ENCODE results near the gene SLMAP.

SLMAP gene

GRCh38 chr3:57731311-57731710 is 24.8 kb upstream of the SLMAP start:
- H3K27me3 ChIP-seq (ENCODE audit: control insufficient read depth, insufficient read depth, low read length) = no peaks in the 10 kb centered on the region
- H3K4me1 ChIP-seq (ENCODE audit: control insufficient read depth, low read depth, low read length) = no peaks in the 10 kb centered on the region
- no peak overlapping the region for H3K27ac ChIP-seq (ENCODE audit: low read length)
- H3K4me3 ChIP-seq (ENCODE audit: low read length) = no peak overlapping the region
- H3K36me3 ChIP-seq (ENCODE audit: control insufficient read depth, low read depth, low read length) = no peaks in the 10 kb centered on the region
- H3K9me3 ChIP-seq (ENCODE audit: control insufficient read depth, low read depth, low read length) = no peaks in the 10 kb centered on the region
- no peak overlapping the region for H3K9ac ChIP-seq (ENCODE audit: low read length)

- no peak overlapping the region for H3K9ac ChIP-seq (ENCODE audit: low read length)
- H3K9me3 ChIP-seq (ENCODE audit: control insufficient read depth, low read depth, low read length) = no peaks in the 10 kb centered on the region
- no peaks in the 10 kb centered on the region for H3K36me3 ChIP-seq (ENCODE audit: control insufficient read depth, low read depth, low read length)
- no peak overlapping the region for H3K4me3 ChIP-seq (ENCODE audit: low read length)
- H3K27me3 ChIP-seq (ENCODE audit: control insufficient read depth, insufficient read depth, low read length) = no peaks in the 10 kb centered on the region
- no peaks in the 10 kb centered on the region for H3K4me1 ChIP-seq (ENCODE audit: control insufficient read depth, low read depth, low read length)
- no peak overlapping the region for H3K27ac ChIP-seq (ENCODE audit: low read length)
Measured at GRCh38 chr3:57733790-57734189, 22.3 kb upstream of the SLMAP start.

- H3K9ac ChIP-seq (ENCODE audit: low read length) = no peak overlapping the region
- no peaks in the 10 kb centered on the region for H3K9me3 ChIP-seq (ENCODE audit: control insufficient read depth, low read depth, low read length)
- H3K36me3 ChIP-seq (ENCODE audit: control insufficient read depth, low read depth, low read length) = no peaks in the 10 kb centered on the region
- no peaks in the 10 kb centered on the region for H3K27me3 ChIP-seq (ENCODE audit: control insufficient read depth, insufficient read depth, low read length)
- no peaks in the 10 kb centered on the region for H3K4me1 ChIP-seq (ENCODE audit: control insufficient read depth, low read depth, low read length)
- H3K27ac ChIP-seq (ENCODE audit: low read length) = no peak overlapping the region
- no peak overlapping the region for H3K4me3 ChIP-seq (ENCODE audit: low read length)
Measured at GRCh38 chr3:57735405-57735804, 20.7 kb upstream of the SLMAP start.

- no peak overlapping the region for H3K9ac ChIP-seq (ENCODE audit: low read length)
- no peaks in the 10 kb centered on the region for H3K36me3 ChIP-seq (ENCODE audit: control insufficient read depth, low read depth, low read length)
- H3K9me3 ChIP-seq (ENCODE audit: control insufficient read depth, low read depth, low read length) = no peaks in the 10 kb centered on the region
- no peak overlapping the region for H3K4me3 ChIP-seq (ENCODE audit: low read length)
- no peak overlapping the region for H3K27ac ChIP-seq (ENCODE audit: low read length)
- no peaks in the 10 kb centered on the region for H3K27me3 ChIP-seq (ENCODE audit: control insufficient read depth, insufficient read depth, low read length)
- H3K4me1 ChIP-seq (ENCODE audit: control insufficient read depth, low read depth, low read length) = no peaks in the 10 kb centered on the region
Measured at GRCh38 chr3:57737840-57738239, 18.3 kb upstream of the SLMAP start.

- H3K27ac ChIP-seq (ENCODE audit: low read length) = no peak overlapping the region
- no peaks in the 10 kb centered on the region for H3K36me3 ChIP-seq (ENCODE audit: control insufficient read depth, low read depth, low read length)
- H3K9ac ChIP-seq (ENCODE audit: low read length) = no peak overlapping the region
- H3K4me1 ChIP-seq (ENCODE audit: control insufficient read depth, low read depth, low read length) = no peaks in the 10 kb centered on the region
- no peaks in the 10 kb centered on the region for H3K9me3 ChIP-seq (ENCODE audit: control insufficient read depth, low read depth, low read length)
- H3K4me3 ChIP-seq (ENCODE audit: low read length) = no peak overlapping the region
- no peaks in the 10 kb centered on the region for H3K27me3 ChIP-seq (ENCODE audit: control insufficient read depth, insufficient read depth, low read length)
Measured at GRCh38 chr3:57738391-57738790, 17.7 kb upstream of the SLMAP start.

- H3K27ac ChIP-seq (ENCODE audit: low read length) = no peak overlapping the region
- no peak overlapping the region for H3K4me3 ChIP-seq (ENCODE audit: low read length)
- H3K36me3 ChIP-seq (ENCODE audit: control insufficient read depth, low read depth, low read length) = no peaks in the 10 kb centered on the region
- no peaks in the 10 kb centered on the region for H3K4me1 ChIP-seq (ENCODE audit: control insufficient read depth, low read depth, low read length)
- no peaks in the 10 kb centered on the region for H3K27me3 ChIP-seq (ENCODE audit: control insufficient read depth, insufficient read depth, low read length)
- H3K9me3 ChIP-seq (ENCODE audit: control insufficient read depth, low read depth, low read length) = no peaks in the 10 kb centered on the region
- H3K9ac ChIP-seq (ENCODE audit: low read length) = no peak overlapping the region
Measured at GRCh38 chr3:57740027-57740426, 16.1 kb upstream of the SLMAP start.

- Histone ChIP-seq H3K36me3 (ENCODE audit: control insufficient read depth, low read depth, low read length) (no peaks in the 10 kb centered on the region), H3K4me3 (ENCODE audit: low read length) (no peak overlapping the region), H3K4me1 (ENCODE audit: control insufficient read depth, low read depth, low read length) (no peaks in the 10 kb centered on the region), H3K9ac (ENCODE audit: low read length) (no peak overlapping the region), H3K27me3 (ENCODE audit: control insufficient read depth, insufficient read depth, low read length) (no peaks in the 10 kb centered on the region), H3K27ac (ENCODE audit: low read length) (no peak overlapping the region), H3K9me3 (ENCODE audit: control insufficient read depth, low read depth, low read length) (no peaks in the 10 kb centered on the region)
Measured at GRCh38 chr3:57743496-57743895, 12.6 kb upstream of the SLMAP start.

GRCh38 chr3:57745101-57745500 is 11.0 kb upstream of the SLMAP start:
- no peak overlapping the region for H3K4me3 ChIP-seq (ENCODE audit: low read length)
- no peaks in the 10 kb centered on the region for H3K36me3 ChIP-seq (ENCODE audit: control insufficient read depth, low read depth, low read length)
- H3K27me3 ChIP-seq (ENCODE audit: control insufficient read depth, insufficient read depth, low read length) = no peaks in the 10 kb centered on the region
- no peaks in the 10 kb centered on the region for H3K4me1 ChIP-seq (ENCODE audit: control insufficient read depth, low read depth, low read length)
- H3K9me3 ChIP-seq (ENCODE audit: control insufficient read depth, low read depth, low read length) = no peaks in the 10 kb centered on the region
- H3K27ac ChIP-seq (ENCODE audit: low read length) = no peak overlapping the region
- no peak overlapping the region for H3K9ac ChIP-seq (ENCODE audit: low read length)

- Histone ChIP-seq H3K9me3 (ENCODE audit: control insufficient read depth, low read depth, low read length) (no peaks in the 10 kb centered on the region), H3K4me3 (ENCODE audit: low read length) (no peak overlapping the region), H3K4me1 (ENCODE audit: control insufficient read depth, low read depth, low read length) (no peaks in the 10 kb centered on the region), H3K27me3 (ENCODE audit: control insufficient read depth, insufficient read depth, low read length) (no peaks in the 10 kb centered on the region), H3K9ac (ENCODE audit: low read length) (no peak overlapping the region), H3K27ac (ENCODE audit: low read length) (no peak overlapping the region), H3K36me3 (ENCODE audit: control insufficient read depth, low read depth, low read length) (no peaks in the 10 kb centered on the region)
Measured at GRCh38 chr3:57746156-57747010, 9.7 kb upstream of the SLMAP start.

GRCh38 chr3:57749542-57749941 is 6.6 kb upstream of the SLMAP start:
- Histone ChIP-seq H3K27ac (ENCODE audit: low read length) (no peak overlapping the region), H3K9ac (ENCODE audit: low read length) (no peak overlapping the region), H3K4me1 (ENCODE audit: control insufficient read depth, low read depth, low read length) (no peaks in the 10 kb centered on the region), H3K4me3 (ENCODE audit: low read length) (no peak overlapping the region), H3K9me3 (ENCODE audit: control insufficient read depth, low read depth, low read length) (no peaks in the 10 kb centered on the region), H3K27me3 (ENCODE audit: control insufficient read depth, insufficient read depth, low read length) (no peaks in the 10 kb centered on the region), H3K36me3 (ENCODE audit: control insufficient read depth, low read depth, low read length) (no peaks in the 10 kb centered on the region)

GRCh38 chr3:57752307-57752706 is 3.8 kb upstream of the SLMAP start:
- Histone ChIP-seq H3K36me3 (ENCODE audit: control insufficient read depth, low read depth, low read length) (no peaks in the 10 kb centered on the region), H3K27me3 (ENCODE audit: control insufficient read depth, insufficient read depth, low read length) (peaks cover 1% of the 10 kb centered on the region), H3K27ac (ENCODE audit: low read length) (no peak overlapping the region), H3K9ac (ENCODE audit: low read length) (no peak overlapping the region), H3K9me3 (ENCODE audit: control insufficient read depth, low read depth, low read length) (no peaks in the 10 kb centered on the region), H3K4me3 (ENCODE audit: low read length) (no peak overlapping the region), H3K4me1 (ENCODE audit: control insufficient read depth, low read depth, low read length) (peaks cover 4% of the 10 kb centered on the region)

- H3K27ac ChIP-seq (ENCODE audit: low read length) = no peak overlapping the region
- no peaks in the 10 kb centered on the region for H3K36me3 ChIP-seq (ENCODE audit: control insufficient read depth, low read depth, low read length)
- H3K4me3 ChIP-seq (ENCODE audit: low read length) = no peak overlapping the region
- H3K27me3 ChIP-seq (ENCODE audit: control insufficient read depth, insufficient read depth, low read length) = peaks cover 8% of the 10 kb centered on the region
- no peaks in the 10 kb centered on the region for H3K9me3 ChIP-seq (ENCODE audit: control insufficient read depth, low read depth, low read length)
- H3K4me1 ChIP-seq (ENCODE audit: control insufficient read depth, low read depth, low read length) = peaks cover 9% of the 10 kb centered on the region
- no peak overlapping the region for H3K9ac ChIP-seq (ENCODE audit: low read length)
Measured at GRCh38 chr3:57753016-57753415, 3.1 kb upstream of the SLMAP start.

Data from iPS-18a (cell line).